Left colon (tissue), 2 donors: Measurements from ENCODE around the gene TSHR. TPM values are rescaled to one million over a fixed set of nuclear protein-coding genes. Genes with fewer than 3 reads are reported as not detected.

Experiments used
- ATAC-seq: fragments of 200-7000 bp; cut with Tn5 transposase; one replicate; pipeline ENCODE4 v1.9.1; 2020; ENCODE audit warnings: mild to moderate bottlenecking, moderate library complexity
- DNase-seq, 2 donors: peaks; one replicate each; pipeline ENCODE4 v3.0.0-alpha.2; 2020
- intact Hi-C, 2 donors: fragments of 100-400 bp; cut with DNase I in 1 of 2; cut with micrococcal nuclease in 1 of 2; formaldehyde crosslinking; loops; one replicate each; pipeline versions ENCODE4 v1.11.2 to v1.14.0; 2022; cut with DNase I, micrococcal nuclease
- total RNA-seq, 2 donors: library from RNA; stranded (reverse); fragmentation: NEBNext Ultra II Directional; extraction: Animal tissue kit (Norgen Biotek cat#: 25700); gene quantifications; one replicate each; pipeline ENCODE4 v1.2.1, GENCODE V29; 2021
- donor health status: DM: no; HTN: no; CAD: no.
- donor health status: DM: yes; HTN: yes; CAD: no.

TSHR gene
- total RNA-seq, 2 donors from 2014 or later = 0.22 TPM; not detected in 1

DNA sequence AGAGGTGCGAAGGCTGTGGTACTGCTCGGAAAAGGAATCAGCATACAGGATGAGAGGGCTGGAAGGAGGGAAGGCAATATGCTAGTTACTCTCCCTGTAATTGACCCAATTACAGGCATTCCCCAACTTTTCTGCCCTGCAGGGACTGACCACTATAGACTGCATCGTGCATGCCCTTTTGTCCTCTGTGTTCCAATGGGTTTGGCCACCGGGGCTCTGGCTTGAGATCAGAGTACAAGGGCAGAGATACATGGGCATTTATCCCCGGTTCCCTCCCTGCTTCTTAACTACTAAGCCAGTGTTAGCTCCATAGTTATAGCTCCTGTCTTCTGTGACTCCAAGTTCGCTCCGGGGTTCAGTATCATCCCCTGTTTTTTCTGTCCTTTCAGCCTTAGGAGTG lies 205.7 kb downstream of the TSHR start:
- intact Hi-C loops = no loop called here
- ATAC-seq = no peak
- DNase-seq = no peak

- ATAC-seq (no peak), DNase-seq (no peak)
- intact Hi-C loops = no loop called here
Measured at GRCh38 chr14:81161749-81162148, 206.3 kb downstream of the TSHR start.

DNA sequence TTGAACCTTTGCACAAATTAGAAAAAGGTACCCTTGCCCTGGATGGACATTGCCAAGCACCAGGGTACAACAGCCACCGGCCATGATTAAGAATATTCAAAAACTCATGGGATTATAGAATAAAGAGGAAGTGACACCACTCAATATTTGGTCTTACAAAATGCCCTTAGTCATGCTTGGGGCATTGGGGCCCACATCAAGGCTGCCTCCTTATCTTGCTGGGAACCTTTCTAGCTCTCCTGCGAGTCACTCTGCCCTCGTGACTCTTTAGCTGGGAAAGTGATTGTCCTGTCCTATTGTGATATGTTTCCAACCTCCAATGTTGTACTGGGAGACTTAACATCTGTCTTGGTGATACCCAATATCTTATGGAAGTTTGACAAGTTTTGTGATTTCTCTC lies 207.5 kb downstream of the TSHR start:
- no peak for ATAC-seq
- no peak for DNase-seq
- intact Hi-C loops = no loop called here

- intact Hi-C loops = no loop called here
- peak; percentile 24 to 27 for DNase-seq
- peak; percentile 73 for ATAC-seq
Measured at GRCh38 chr14:81164167-81164774, 208.8 kb downstream of the TSHR start.

GRCh38 chr14:81165188-81165587 lies 209.8 kb downstream of the TSHR start:
- ATAC-seq = no peak
- intact Hi-C loops = loop anchor here in 1 of 2 donors (5.0 kb wide), 1 partner anchor 168 kb away; no protein-coding TSS in a partner anchor
- no peak for DNase-seq

- ATAC-seq = no peak
- intact Hi-C loops = loop anchor here in 1 of 2 donors (5.0 kb wide), 1 partner anchor 169 kb away; no protein-coding TSS in a partner anchor
- DNase-seq = no peak
Measured at GRCh38 chr14:81166121-81166520, 210.7 kb downstream of the TSHR start.

DNA sequence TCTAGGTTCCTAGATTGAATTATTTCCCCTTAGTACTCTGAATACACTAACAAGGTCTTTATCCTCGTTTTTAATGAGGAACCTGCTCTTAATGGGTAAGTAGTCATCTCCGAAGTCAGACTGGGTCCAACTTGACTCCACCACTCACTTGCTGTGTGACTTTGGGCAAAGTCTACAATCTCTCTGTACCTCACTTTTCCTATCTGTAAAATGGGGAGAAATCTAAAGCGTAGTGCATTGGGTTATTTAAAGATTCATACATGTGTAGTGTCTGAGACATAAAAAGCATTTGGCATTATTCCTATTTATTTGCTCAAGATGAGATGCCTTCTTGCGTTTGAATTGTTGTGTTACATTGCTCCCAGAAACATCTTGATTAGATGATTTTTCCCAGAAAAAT lies 213.8 kb downstream of the TSHR start:
- no peak for ATAC-seq
- intact Hi-C loops = loop anchor here in 1 of 2 donors (5.0 kb wide), 1 partner anchor 172 kb away; no protein-coding TSS in a partner anchor
- DNase-seq = no peak

GRCh38 chr14:81169711-81170103 lies 214.3 kb downstream of the TSHR start:
- intact Hi-C loops = loop anchor here in 1 of 2 donors (5.0 kb wide), 1 partner anchor 172 kb away; no protein-coding TSS in a partner anchor
- ATAC-seq = peak; percentile 69

DNA sequence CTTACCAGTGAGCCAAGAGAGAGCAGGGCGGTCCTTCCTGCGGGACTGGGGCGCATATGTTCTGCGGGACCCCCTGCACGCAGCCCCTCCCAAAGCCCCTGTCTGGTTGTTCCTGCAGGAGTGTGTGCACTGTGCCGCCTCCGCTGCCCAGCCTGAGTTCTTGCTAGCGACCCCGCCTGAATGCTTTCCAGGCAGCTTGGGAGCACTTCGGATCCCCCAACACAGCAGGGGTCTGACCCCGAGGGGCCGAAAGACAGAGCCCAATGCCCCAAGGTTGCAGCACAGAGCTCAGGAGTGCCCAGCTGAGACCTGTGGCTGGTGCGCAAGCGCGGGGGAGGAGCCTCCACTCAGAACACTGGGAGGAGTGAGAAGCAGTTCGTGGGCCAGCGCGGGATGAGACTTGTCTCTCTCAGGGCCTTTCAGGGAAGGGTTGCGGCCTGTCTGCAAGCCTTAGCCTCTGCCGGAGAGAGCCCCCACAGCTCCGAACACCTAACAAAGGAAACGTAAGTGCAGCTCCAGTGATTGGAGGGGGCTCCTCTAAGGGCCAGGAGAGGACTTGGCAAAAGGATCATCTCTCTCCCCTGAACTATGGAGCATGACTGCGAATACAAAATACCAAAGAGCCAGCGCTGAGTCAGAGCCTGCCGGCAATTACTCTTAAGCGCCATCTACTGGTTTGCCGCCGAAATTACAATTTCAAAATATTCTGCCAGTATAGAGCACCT lies 214.8 kb downstream of the TSHR start:
- intact Hi-C loops = no loop called here
- peak; percentile 99 for ATAC-seq
- DNase-seq = peak; percentile 93 to 94

More at GRCh38 chr14:81169711-81170103, 214.3 kb downstream of the TSHR start:
- DNase-seq = peak; percentile 66 to 76

- intact Hi-C loops = no loop called here
- no peak for ATAC-seq
- DNase-seq = no peak
Measured at GRCh38 chr14:81170829-81171195, 215.4 kb downstream of the TSHR start.

DNA sequence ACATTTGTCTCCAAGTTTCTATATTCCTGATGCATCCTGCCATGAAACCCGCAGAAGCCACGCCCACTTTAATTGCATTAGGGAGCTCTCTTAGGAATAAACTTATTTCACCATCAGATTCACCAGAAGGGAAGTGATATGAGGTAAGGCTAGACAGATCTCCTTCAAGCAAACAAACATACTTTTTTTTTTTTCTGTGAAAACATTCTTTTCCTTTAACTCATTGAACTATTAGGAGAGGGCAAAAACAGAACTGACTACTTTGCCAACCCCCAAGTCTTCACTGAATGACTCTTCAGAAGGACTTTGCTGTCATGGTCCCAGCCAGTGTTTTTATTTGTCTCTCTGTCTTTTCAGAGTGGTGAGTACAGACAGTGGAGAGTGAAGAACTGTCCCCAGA lies 216.9 kb downstream of the TSHR start:
- DNase-seq (no peak), ATAC-seq (no peak)
- intact Hi-C loops = no loop called here

DNA sequence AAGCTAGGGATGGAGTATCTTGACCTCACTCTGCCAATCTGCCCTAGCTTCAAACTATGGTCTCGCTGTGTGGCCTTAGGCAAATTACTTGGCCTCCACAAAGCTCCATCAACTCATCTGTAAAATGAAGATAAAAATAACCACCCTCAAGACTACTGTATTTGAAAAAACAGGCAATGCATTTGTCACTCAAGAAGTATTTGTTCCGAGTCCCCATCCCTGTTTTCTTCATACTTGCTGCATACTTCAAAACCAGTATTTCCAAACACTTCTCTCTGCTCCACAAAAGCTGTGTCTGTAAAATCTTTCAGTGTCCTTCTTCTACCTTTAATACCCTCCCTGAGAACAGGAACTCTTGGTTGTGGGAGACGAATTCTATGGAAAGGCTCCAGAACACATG lies 217.5 kb downstream of the TSHR start:
- intact Hi-C loops = no loop called here
- DNase-seq (no peak), ATAC-seq (no peak)

DNA sequence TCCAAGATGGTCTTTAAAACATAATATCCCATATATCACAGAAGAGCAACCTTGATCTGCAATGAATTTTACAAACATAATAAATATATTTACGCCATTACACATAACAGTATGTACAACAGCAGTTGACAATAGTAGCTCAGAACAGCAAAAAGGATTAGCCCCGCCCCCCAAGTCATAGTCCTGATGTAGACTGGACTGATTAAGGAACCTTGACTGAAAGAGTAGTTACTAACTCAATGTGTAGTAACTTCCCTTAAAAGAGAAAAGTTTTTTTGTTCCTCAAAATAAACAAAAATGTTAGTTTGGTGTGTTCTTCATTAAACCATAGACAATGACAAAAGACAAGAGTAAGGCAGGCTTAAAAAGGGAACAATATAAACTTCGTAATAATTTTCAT lies 220.8 kb downstream of the TSHR start:
- intact Hi-C loops = no loop called here
- DNase-seq (peak; percentile 37 to 49), ATAC-seq (no peak)

- no peak for DNase-seq
- ATAC-seq = no peak
- intact Hi-C loops = no loop called here
Measured at GRCh38 chr14:81177225-81177624, 221.8 kb downstream of the TSHR start.

GRCh38 chr14:81178063-81178462 lies 222.6 kb downstream of the TSHR start:
- intact Hi-C loops = no loop called here
- DNase-seq (no peak), ATAC-seq (peak; percentile 70)

DNA sequence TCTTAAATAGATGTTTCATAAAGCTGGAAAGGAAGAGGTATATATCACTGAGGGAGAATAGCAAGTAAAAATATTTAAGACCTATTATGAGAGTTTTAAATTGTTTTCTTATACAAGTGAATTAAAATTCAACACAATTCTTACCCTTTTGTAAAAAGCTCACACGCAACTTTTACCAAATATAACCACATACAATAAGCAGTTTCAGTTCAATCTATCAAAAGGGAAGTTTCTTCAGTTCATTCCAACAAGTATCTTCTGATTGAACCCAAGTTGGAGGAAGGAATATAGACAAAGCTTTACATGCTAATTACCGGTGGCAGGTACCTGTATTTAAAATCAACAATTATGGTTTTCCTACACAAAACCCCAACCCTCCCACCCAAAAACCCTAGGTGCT lies 224.2 kb downstream of the TSHR start:
- DNase-seq (no peak), ATAC-seq (no peak)
- intact Hi-C loops = no loop called here

DNA sequence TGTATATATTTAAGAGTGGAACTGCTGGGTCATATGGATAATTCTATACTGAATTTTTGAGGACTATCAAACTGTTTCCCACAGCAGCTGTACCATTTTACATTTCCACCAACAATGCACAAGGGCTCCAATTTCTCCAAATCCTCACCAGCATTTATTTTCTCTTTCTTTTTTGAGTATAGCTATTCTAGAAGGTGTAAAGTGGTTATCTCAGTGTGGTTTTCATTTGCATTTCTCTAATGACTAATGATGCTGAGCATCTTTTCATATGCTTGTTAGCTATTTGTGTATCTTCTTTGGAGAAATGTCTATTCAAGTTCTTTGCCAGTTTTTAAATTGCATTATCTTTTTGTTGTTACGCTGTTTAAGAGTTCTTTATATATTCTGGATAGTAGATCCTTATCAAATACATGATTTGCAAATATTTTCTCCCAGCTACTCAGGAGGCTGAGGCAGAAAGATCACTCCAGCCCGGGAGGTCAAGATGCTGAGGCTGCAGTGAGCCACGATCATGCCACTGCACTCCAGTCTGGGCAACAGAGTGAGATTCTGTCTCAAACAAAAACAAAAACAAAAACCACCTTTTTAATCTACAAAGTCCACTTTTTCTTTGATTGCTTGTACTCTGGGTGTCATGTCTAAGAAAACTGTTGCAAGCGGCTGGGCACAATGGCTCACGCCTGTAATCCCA lies 232.6 kb downstream of the TSHR start:
- intact Hi-C loops = no loop called here
- DNase-seq (no peak), ATAC-seq (no peak)

GRCh38 chr14:81192594-81192993 lies 237.2 kb downstream of the TSHR start:
- DNase-seq (no peak), ATAC-seq (no peak)
- intact Hi-C loops = no loop called here

GRCh38 chr14:81193924-81194633 lies 238.7 kb downstream of the TSHR start:
- no peak for DNase-seq

More at GRCh38 chr14:81193924-81194633, 238.7 kb downstream of the TSHR start:
- no peak for ATAC-seq
- intact Hi-C loops = no loop called here
